ENCODE results near the gene KLHL6. TPM values are rescaled to one million over a fixed set of nuclear protein-coding genes. Genes with fewer than 3 reads are reported as not detected.

KLHL6 gene
- total RNA-seq, 1 donor from 2014 or later, result under 0.01 TPM

- no peak for DNase-seq (ENCODE audit: low read depth in 2 of 2)
These were observed 48.7 kb downstream of the KLHL6 start for GRCh38 chr3:183506674-183507320.

GRCh38 chr3:183504597-183504996 lies 50.9 kb downstream of the KLHL6 start:
- DNase-seq (ENCODE audit: low read depth in 2 of 2), result no peak

GRCh38 chr3:183503746-183504145 lies 51.8 kb downstream of the KLHL6 start:
- DNase-seq (ENCODE audit: low read depth in 2 of 2), result peak in 1 of 2 donors; percentile 17

- DNase-seq (ENCODE audit: low read depth in 2 of 2), result peak; percentile 37 to 45
These were observed 53.0 kb downstream of the KLHL6 start for GRCh38 chr3:183502237-183503181.

GRCh38 chr3:183500981-183501704 lies 54.4 kb downstream of the KLHL6 start:
- no peak for DNase-seq (ENCODE audit: low read depth in 2 of 2)

- no peak for DNase-seq (ENCODE audit: low read depth in 2 of 2)
These were observed 55.2 kb downstream of the KLHL6 start for GRCh38 chr3:183500319-183500718.

GRCh38 chr3:183498634-183499033 lies 56.9 kb downstream of the KLHL6 start:
- no peak for DNase-seq (ENCODE audit: low read depth in 2 of 2)

GRCh38 chr3:183497313-183497712 lies 58.2 kb downstream of the KLHL6 start:
- DNase-seq (ENCODE audit: low read depth in 2 of 2), result no peak

GRCh38 chr3:183496311-183496710 lies 59.2 kb downstream of the KLHL6 start:
- DNase-seq (ENCODE audit: low read depth in 2 of 2), result no peak

- DNase-seq (ENCODE audit: low read depth in 2 of 2), result no peak
These were observed 61.2 kb downstream of the KLHL6 start for GRCh38 chr3:183494341-183494740.

- DNase-seq (ENCODE audit: low read depth in 2 of 2), result no peak
These were observed 62.0 kb downstream of the KLHL6 start for GRCh38 chr3:183493296-183494045.

GRCh38 chr3:183492849-183493179 lies 62.7 kb downstream of the KLHL6 start:
- no peak for DNase-seq (ENCODE audit: low read depth in 2 of 2)

- no peak for DNase-seq (ENCODE audit: low read depth in 2 of 2)
These were observed 63.3 kb downstream of the KLHL6 start for GRCh38 chr3:183491923-183492848.

GRCh38 chr3:183491109-183491922 lies 64.2 kb downstream of the KLHL6 start:
- no peak for DNase-seq (ENCODE audit: low read depth in 2 of 2)

GRCh38 chr3:183490653-183491052 lies 64.9 kb downstream of the KLHL6 start:
- peak; percentile 14 to 90 for DNase-seq (ENCODE audit: low read depth in 2 of 2)

- no peak for DNase-seq (ENCODE audit: low read depth in 2 of 2)
These were observed 65.3 kb downstream of the KLHL6 start for GRCh38 chr3:183490211-183490601.

GRCh38 chr3:183489455-183490210 lies 65.9 kb downstream of the KLHL6 start:
- DNase-seq (ENCODE audit: low read depth in 2 of 2), result peak; percentile 40 to 60

GRCh38 chr3:183488343-183488742 lies 67.2 kb downstream of the KLHL6 start:
- DNase-seq (ENCODE audit: low read depth in 2 of 2), result no peak

GRCh38 chr3:183487896-183488295 lies 67.6 kb downstream of the KLHL6 start:
- DNase-seq (ENCODE audit: low read depth in 2 of 2), result no peak
